Neutrophil (primary cell): ENCODE data around the gene UBE3A.

ENCODE experiments used
- H3K27ac ChIP-seq: fragments of 200-600 bp; sonication (generic); 2 replicates; pipeline ENCODE4 v1.5.1; 2016; ENCODE audit warnings: mild to moderate bottlenecking, moderate library complexity
- H3K27me3 ChIP-seq: fragments of 200-600 bp; sonication (generic); 2 replicates; pipeline ENCODE4 v1.6.0; 2016; ENCODE audit warnings: mild to moderate bottlenecking
- H3K36me3 ChIP-seq: fragments of 200-600 bp; sonication (generic); 2 replicates; pipeline ENCODE4 v1.5.1; 2017
- H3K4me1 ChIP-seq, 2 experiments: fragments of 200-600 bp in 1 of 2; sonication (generic) in 1 of 2; 1 replicate in 1 of 2; 2 replicates in 1 of 2; pipeline versions ENCODE4 v1.5.1 to v1.6.1; 2013 to 2016; ENCODE audit warnings: low read depth in 1 of 2, low read length in 1 of 2, mild to moderate bottlenecking in 1 of 2, moderate library complexity in 1 of 2; ENCODE audit not compliant: control insufficient read depth in 1 of 2, insufficient read depth in 1 of 2
- H3K4me3 ChIP-seq, 2 experiments: fragments of 200-600 bp in 1 of 2; sonication (generic) in 1 of 2; 1 replicate in 1 of 2; 2 replicates in 1 of 2; pipeline ENCODE4 v1.5.1; 2013 to 2016; ENCODE audit warnings: low read depth in 1 of 2, low read length in 1 of 2, mild to moderate bottlenecking in 1 of 2, moderate library complexity in 1 of 2
- H3K9me3 ChIP-seq: fragments of 200-600 bp; sonication (generic); 2 replicates; pipeline ENCODE4 v1.5.1; 2016
- TF ChIP-seq, protein P1 (sequence below): fragments of 200-600 bp; sonication (generic); IDR thresholded peaks from 2 replicates; pipeline ENCODE4 v1.5.1; 2016; ENCODE audit warnings: antibody characterized with exemption

UBE3A gene

DNA sequence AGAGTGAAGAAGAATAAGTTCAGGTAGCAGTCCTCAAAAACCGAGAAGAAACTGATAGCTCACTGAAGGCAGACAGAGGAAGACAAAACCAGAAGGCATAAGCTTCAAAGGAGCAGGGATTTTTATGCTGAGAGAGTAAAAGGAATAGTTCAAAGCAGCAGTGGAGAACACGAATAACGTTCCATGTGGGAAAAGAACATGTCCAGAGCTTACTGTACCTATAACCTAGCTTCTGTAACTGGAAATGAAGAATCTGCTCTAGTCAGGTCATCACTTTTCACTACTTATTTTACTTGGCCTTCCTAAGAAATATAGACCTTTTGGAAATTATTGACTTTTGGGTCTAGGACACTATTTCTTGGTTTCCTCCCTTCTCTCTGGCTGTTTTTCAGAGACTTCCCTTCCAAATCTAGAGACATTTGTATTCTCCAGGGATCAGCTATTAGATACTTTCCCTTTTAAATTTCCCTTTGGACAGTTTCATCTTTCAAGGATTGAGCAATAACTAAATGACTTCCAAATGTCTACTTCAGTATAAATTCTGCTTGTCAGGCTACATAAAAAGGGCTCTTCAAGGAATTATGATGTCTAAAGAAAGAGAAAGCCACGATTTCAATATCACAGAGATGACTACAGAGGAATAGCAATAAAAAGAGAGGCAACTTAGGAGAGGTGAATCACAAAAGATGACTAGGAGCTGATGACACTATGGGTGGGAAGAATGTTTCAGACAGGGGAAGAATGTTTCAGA, 46.7 kb downstream of the UBE3A start:
- Histone ChIP-seq H3K4me1 (peaks cover 12% of the 10 kb centered on the region in 2 experiments), H3K36me3 (no peaks in the 10 kb centered on the region), H3K27me3 (no peaks in the 10 kb centered on the region), H3K27ac (no peak overlapping the region), H3K4me3 (no peak overlapping the region), H3K9me3 (no peaks in the 10 kb centered on the region)
- TF ChIP-seq, protein P1, sequence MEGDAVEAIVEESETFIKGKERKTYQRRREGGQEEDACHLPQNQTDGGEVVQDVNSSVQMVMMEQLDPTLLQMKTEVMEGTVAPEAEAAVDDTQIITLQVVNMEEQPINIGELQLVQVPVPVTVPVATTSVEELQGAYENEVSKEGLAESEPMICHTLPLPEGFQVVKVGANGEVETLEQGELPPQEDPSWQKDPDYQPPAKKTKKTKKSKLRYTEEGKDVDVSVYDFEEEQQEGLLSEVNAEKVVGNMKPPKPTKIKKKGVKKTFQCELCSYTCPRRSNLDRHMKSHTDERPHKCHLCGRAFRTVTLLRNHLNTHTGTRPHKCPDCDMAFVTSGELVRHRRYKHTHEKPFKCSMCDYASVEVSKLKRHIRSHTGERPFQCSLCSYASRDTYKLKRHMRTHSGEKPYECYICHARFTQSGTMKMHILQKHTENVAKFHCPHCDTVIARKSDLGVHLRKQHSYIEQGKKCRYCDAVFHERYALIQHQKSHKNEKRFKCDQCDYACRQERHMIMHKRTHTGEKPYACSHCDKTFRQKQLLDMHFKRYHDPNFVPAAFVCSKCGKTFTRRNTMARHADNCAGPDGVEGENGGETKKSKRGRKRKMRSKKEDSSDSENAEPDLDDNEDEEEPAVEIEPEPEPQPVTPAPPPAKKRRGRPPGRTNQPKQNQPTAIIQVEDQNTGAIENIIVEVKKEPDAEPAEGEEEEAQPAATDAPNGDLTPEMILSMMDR, result no peak

DNA sequence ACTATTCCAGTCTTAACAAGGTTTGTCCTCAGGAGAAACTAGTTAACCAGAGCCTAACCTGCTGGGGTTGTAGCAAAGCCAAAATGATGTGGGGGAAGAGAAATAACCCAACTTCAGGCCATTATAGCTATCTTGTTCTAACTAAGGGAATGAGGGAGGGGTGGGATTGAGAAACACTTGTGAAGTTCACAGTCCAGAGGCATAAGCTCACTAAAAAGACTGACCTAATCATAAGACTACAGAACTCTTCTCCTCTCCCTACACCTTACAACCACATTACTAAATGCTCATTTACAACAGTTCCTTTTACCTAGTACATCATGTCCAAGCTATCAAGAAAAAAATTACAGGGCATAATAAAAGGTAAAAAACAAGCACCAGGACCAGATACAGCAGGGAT, 52.8 kb downstream of the UBE3A start:
- Histone ChIP-seq H3K27me3 (no peaks in the 10 kb centered on the region), H3K36me3 (no peaks in the 10 kb centered on the region), H3K4me1 (no peaks in the 10 kb centered on the region), H3K9me3 (no peaks in the 10 kb centered on the region), H3K27ac (no peak overlapping the region), H3K4me3 (no peak overlapping the region)
- TF ChIP-seq, protein P1, result no peak

- no peaks in the 10 kb centered on the region for H3K27me3 ChIP-seq
- TF ChIP-seq, protein P1, result no peak
- no peak overlapping the region for H3K4me3 ChIP-seq
- no peaks in the 10 kb centered on the region for H3K9me3 ChIP-seq
- H3K36me3 ChIP-seq, result no peaks in the 10 kb centered on the region
- no peak overlapping the region for H3K27ac ChIP-seq
- H3K4me1 ChIP-seq, result no peaks in the 10 kb centered on the region
Observed at GRCh38 chr15:25381579-25381978, 57.2 kb downstream of the UBE3A start.

DNA sequence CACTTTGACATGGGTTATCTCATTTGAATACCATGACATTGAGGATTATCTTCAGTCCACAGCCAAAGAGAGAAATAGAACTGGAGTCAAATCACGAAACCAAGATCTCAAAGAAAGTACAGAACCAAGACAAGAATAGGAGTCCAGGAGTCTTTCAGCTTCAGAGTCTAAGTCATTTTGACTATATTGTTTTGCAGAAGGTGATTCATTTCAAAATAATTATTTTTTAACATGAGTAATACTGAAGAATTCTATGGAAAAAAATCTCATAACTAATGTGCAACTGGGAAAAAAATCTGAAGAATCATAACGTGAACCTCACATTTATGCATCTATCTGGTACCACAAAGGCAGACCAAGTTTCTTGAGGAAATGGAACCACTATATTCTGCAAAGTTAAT, 60.3 kb downstream of the UBE3A start:
- no peak overlapping the region for H3K27ac ChIP-seq
- no peak overlapping the region for H3K4me3 ChIP-seq
- no peaks in the 10 kb centered on the region for H3K27me3 ChIP-seq
- H3K4me1 ChIP-seq, result no peaks in the 10 kb centered on the region
- TF ChIP-seq, protein P1, result no peak
- no peaks in the 10 kb centered on the region for H3K9me3 ChIP-seq
- peaks cover 22% of the 10 kb centered on the region for H3K36me3 ChIP-seq

GRCh38 chr15:25375557-25375956, 63.3 kb downstream of the UBE3A start:
- H3K27ac ChIP-seq, result no peak overlapping the region
- no peaks in the 10 kb centered on the region for H3K4me1 ChIP-seq
- peaks cover 37% of the 10 kb centered on the region for H3K36me3 ChIP-seq
- H3K27me3 ChIP-seq, result no peaks in the 10 kb centered on the region
- no peaks in the 10 kb centered on the region for H3K9me3 ChIP-seq
- TF ChIP-seq, protein P1, result no peak
- H3K4me3 ChIP-seq, result no peak overlapping the region
